ENCODE measurements around the gene PTPRT.
"Not testable (repeated sequence)": the region's sequence is repeated elsewhere in the genome, so short reads cannot be mapped to it uniquely, and the experiment has no call there.

Gene PTPRT

GRCh38 chr20:42910808-42911207, 278.9 kb downstream of the PTPRT start:
- DNase-seq (ENCODE audit: low read depth), result not testable (repeated sequence)

- no peak for DNase-seq (ENCODE audit: low read depth)
Measured at GRCh38 chr20:42907730-42908129, 282.0 kb downstream of the PTPRT start.

DNA sequence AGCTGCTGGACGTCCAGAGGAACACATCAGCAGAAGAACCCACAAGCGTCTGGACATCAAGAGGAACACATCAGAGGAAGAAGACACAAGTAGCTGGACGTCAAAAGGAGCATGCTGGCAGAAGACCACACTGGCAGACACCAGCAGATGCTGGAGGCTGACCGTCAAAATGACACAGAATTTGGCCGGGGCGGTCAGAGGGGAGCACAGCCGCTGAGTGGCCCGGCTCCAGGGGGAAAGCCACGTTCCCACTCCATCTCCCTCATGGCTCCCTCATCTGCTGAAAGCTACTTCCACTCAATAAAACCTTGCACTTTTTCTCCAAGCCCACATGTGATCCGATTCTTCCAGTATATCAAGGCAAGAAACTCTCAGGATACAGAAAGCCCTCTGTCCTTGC, 283.6 kb downstream of the PTPRT start:
- DNase-seq (ENCODE audit: low read depth), result no peak

DNA sequence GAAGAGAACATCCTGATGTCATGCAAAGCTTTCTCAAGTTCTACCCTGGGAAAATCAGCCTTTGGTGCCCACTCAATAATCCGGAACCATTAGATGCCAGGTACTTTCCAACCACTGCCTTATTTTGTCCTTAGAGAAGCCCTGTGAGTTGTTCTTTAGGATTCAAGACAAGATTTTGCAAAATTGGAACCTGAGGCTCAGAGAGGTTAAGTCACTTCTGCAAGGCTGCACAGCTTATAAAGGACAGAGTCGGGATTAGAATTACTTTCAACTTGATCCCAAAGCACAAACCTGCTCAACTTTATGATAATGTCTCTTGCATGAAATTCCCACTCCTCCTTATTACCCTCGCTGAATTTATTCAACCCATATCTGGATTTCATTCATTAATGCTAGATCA, 287.2 kb downstream of the PTPRT start:
- no peak for DNase-seq (ENCODE audit: low read depth)

- no peak for DNase-seq (ENCODE audit: low read depth)
Measured at GRCh38 chr20:42901689-42902440, 287.8 kb downstream of the PTPRT start.

DNA sequence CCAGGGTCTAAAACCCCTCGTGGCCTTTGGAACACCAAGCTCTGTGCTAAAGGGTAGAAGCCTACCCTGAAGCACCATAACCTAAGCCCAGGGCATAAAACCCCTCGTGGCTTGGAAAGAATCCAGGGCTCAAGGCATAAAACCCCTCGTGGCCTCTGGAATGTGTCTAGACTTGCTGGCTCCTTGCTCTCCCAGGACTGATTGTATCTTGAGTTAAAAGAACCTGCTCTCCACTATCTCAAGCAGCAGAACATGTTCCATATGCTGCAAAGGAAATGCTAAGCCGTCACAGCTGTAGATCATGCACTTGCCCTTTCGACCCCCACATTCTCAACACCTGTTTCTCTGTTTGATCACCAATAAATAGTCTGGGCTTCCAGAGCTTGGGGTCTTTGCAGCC, 288.9 kb downstream of the PTPRT start:
- not testable (repeated sequence) for DNase-seq (ENCODE audit: low read depth)

- no peak for DNase-seq (ENCODE audit: low read depth)
Measured at GRCh38 chr20:42895020-42895419, 294.7 kb downstream of the PTPRT start.

DNA sequence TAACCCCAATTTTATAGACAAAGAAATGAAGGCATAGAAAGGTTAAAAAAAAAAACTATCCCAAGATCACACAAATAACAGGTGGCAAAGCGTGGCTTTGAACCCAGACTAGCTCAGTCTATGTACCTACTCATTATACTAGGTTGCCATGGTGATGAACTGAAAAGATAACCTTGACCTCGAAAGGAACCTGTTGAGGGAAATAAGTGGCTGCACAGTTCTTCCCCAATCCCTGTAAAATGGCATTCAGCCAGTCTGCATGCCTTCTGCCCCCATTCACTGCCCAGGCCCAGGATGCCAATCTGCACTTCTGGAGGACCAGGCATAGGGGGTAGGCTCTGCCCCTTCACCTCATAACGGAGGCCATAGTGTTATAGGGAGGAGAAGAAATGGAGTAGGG, 295.2 kb downstream of the PTPRT start:
- DNase-seq (ENCODE audit: low read depth), result no peak

GRCh38 chr20:42889517-42889916, 300.2 kb downstream of the PTPRT start:
- DNase-seq (ENCODE audit: low read depth), result no peak

- DNase-seq (ENCODE audit: low read depth), result no peak
Measured at GRCh38 chr20:42887281-42887680, 302.4 kb downstream of the PTPRT start.

- DNase-seq (ENCODE audit: low read depth), result no peak
Measured at GRCh38 chr20:42886801-42887200, 302.9 kb downstream of the PTPRT start.

GRCh38 chr20:42886046-42886445, 303.7 kb downstream of the PTPRT start:
- no peak for DNase-seq (ENCODE audit: low read depth)

DNA sequence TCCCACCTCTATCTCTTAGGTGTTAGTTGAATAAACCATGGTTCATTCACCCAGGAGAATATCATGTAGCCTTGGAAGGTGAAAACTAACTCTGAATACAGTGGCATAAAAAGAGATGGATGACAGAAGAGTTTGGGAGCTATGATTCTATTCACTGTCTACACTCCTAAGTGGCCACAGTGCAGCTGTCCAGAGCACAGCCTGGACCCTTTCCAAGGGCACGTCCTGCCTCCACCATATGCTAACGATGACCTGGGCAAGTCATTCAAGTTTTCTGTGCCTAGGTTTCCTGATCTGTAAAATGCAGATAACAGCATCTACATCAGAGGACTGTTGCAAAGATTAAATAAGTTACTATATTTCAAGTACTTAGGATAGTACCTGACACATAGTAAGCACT, 314.1 kb downstream of the PTPRT start:
- DNase-seq (ENCODE audit: low read depth), result no peak

- no peak for DNase-seq (ENCODE audit: low read depth)
Measured at GRCh38 chr20:42873259-42873658, 316.4 kb downstream of the PTPRT start.

GRCh38 chr20:42864116-42864515, 325.6 kb downstream of the PTPRT start:
- DNase-seq (ENCODE audit: low read depth), result no peak

DNA sequence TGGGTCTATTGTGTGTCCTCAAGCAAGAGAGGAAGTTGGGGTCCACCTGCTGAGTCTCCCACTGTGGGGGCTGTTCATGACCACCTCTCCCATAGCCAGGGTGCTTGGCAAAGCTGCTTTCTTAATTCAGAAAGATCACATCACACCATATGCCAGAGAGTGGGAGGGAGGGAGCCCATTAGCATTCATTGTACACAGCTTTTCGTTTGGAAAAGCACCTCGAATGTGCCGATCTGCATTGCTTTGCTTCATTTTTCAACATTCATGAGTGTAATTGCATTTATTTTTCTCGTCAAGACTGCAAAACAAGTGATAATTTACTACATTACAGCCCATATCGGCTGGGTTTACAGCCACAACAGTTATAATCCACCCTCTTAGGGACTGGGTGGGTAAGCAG, 327.3 kb downstream of the PTPRT start:
- DNase-seq (ENCODE audit: low read depth), result no peak

GRCh38 chr20:42857446-42857845, 332.3 kb downstream of the PTPRT start:
- no peak for DNase-seq (ENCODE audit: low read depth)

- no peak for DNase-seq (ENCODE audit: low read depth)
Measured at GRCh38 chr20:42855896-42856295, 333.8 kb downstream of the PTPRT start.

- no peak for DNase-seq (ENCODE audit: low read depth)
Measured at GRCh38 chr20:42852691-42853090, 337.0 kb downstream of the PTPRT start.

GRCh38 chr20:42846784-42847490, 342.8 kb downstream of the PTPRT start:
- no peak for DNase-seq (ENCODE audit: low read depth)

- no peak for DNase-seq (ENCODE audit: low read depth)
Measured at GRCh38 chr20:42844751-42845150, 345.0 kb downstream of the PTPRT start.

DNA sequence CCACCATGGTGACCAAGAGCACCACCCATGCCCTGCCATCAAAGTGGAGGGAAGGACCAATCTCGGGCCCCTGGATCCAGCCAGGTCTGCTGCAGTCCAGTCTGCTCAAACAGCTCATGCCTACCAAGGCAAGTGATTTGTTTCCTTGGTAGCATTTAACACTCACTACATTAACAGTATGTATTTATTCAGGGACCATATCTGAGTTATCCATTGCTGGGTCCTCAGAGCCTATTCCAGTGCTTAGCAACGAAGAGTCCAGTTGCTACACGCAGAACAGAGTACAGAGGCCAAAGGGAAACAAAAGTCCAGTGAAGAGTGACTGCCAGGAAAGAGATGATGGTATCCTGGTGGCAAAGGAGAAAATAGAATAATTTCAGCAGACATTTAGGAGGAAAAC, 352.2 kb downstream of the PTPRT start:
- no peak for DNase-seq (ENCODE audit: low read depth)

- no peak for DNase-seq (ENCODE audit: low read depth)
Measured at GRCh38 chr20:42836339-42836738, 353.4 kb downstream of the PTPRT start.

DNA sequence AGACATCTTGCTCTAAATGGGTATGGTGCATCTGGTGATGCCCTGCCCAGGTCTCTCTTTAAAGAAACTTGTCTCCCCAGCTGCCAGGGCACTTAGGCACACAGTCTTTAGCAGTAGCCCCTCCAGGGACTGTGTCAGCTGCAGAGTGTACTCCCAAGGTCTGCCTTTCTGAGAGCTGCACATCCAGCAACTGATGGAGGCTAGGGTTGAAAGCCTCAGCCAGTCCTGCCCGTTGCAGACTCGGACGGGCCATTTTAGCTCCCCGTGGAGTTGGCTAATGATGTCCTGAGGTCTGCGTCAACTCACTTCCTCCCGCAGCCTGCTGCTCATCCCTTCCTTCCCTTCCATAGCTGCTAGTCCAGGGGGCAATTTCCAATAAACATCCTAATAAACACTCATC, 381.8 kb downstream of the PTPRT start:
- no peak for DNase-seq (ENCODE audit: low read depth)

All from GM04504 (cell line).